Placental pericyte (primary cell): ENCODE data around the gene LIMS3. TPM values are rescaled to one million over a fixed set of nuclear protein-coding genes. Genes with fewer than 3 reads are reported as not detected.

ENCODE experiments used
- total RNA-seq: library from RNA; depleted of rRNA; stranded (reverse); fragments of >200 nt; gene quantifications from 2 replicates; pipeline ENCODE4 v1.2.3, GENCODE V29; 2012

LIMS3 gene
- total RNA-seq: 3.1 and 22.0 TPM in 2 replicates

GRCh38 chr2:109898462-109899336 lies at the start of gene LIMS3:
Gene LIMS3, plus strand, starts transcription at chr2:109898688. Its CDS starts 41 bp downstream, at chr2:109898729.

Other genes with a start within 250 kb of the LIMS3 start
- gene RGPD5, start 104.4 kb upstream of the LIMS3 start, total RNA-seq: 17.9 and 42.7 TPM in 2 replicates
- 2.4 and 27.1 TPM in 2 replicates for gene MALL, start 217.1 kb downstream of the LIMS3 start, total RNA-seq